HepG2 (cell line): ENCODE results near the gene PRMT5. TPM values are rescaled to one million over a fixed set of nuclear protein-coding genes. Genes with fewer than 3 reads are reported as not detected.
"Not testable (repeated sequence)": the region's sequence is repeated elsewhere in the genome, so short reads cannot be mapped to it uniquely, and the experiment has no call there.

Source experiments
- ATAC-seq: fragments of 200-7000 bp; cut with Tn5 transposase; 3 replicates; pipeline ENCODE4 v1.9.1; 2020; ENCODE audit warnings: mild to moderate bottlenecking, moderate library complexity
- BruUV-seq: library from RNA; stranded (reverse); fragments of 400-500 nt; replicated peaks from 2 replicates; lab custom pipeline; 2021; lab: Mats Ljungman, UMichigan
- CTCF ChIA-PET: fragments of 300-600 bp; formaldehyde crosslinking; extraction: SDS; loops from one replicate; lab custom pipeline; 2021; ENCODE audit warnings: low total read pairs, inconsistent platforms, low intra/inter-chr PET ratio; lab: Yijun Ruan, JAX
- POLR2A ChIA-PET: fragments of 350-600 bp; sonication (Branson Sonifier 250); formaldehyde crosslinking; loops from one replicate; lab custom pipeline; 2020; ENCODE audit warnings: antibody characterized with exemption, inconsistent platforms; lab: Yijun Ruan, JAX
- DNase-seq: peaks from one replicate; pipeline ENCODE4 v3.0.0-alpha.2; 2015; ENCODE audit warnings: low spot score
- FAIRE-seq: peaks from 3 replicates; lab custom pipeline; 2011; peaks lifted over from hg19 to GRCh38; lab: Jason Lieb, UNC
- H2AFZ ChIP-seq: one replicate; pipeline ENCODE4 v1.6.1; 2011; ENCODE audit warnings: low read length, inconsistent platforms
- H3K27ac ChIP-seq: fragments of 300-600 bp; 3 replicates; pipeline ENCODE4 v1.8.0; 2011; ENCODE audit warnings: mixed run types, mild to moderate bottlenecking, mixed read lengths, low read length, inconsistent platforms; ENCODE audit not compliant: insufficient read depth; ENCODE audit errors: extremely low read length
- H3K27me3 ChIP-seq, 2 experiments: fragments of 200-600 bp in 1 of 2; 2 replicates in 1 of 2; 3 replicates in 1 of 2; pipeline versions ENCODE4 v1.6.0 to v1.8.0; 2011; ENCODE audit warnings: low read length in 2 of 2, mild to moderate bottlenecking in 2 of 2, moderate library complexity in 2 of 2, inconsistent platforms in 1 of 2; ENCODE audit not compliant: insufficient read depth in 2 of 2, control insufficient read depth in 1 of 2
- H3K36me3 ChIP-seq, 2 experiments: fragments of 200-600 bp in 1 of 2; replicated peaks in 1 of 2; 2 replicates in 1 of 2; 3 replicates in 1 of 2; pipeline versions ENCODE4 v1.5.1 to v1.8.0; 2011; ENCODE audit warnings: low read length in 2 of 2, inconsistent platforms in 1 of 2; ENCODE audit not compliant: insufficient read depth in 2 of 2, control insufficient read depth in 1 of 2
- H3K4me1 ChIP-seq: 2 replicates; pipeline ENCODE4 v1.5.1; 2012; ENCODE audit warnings: low read length, inconsistent platforms; ENCODE audit not compliant: insufficient read depth
- H3K4me2 ChIP-seq: 2 replicates; pipeline ENCODE4 v1.6.0; 2011; ENCODE audit warnings: low read depth, low read length, inconsistent platforms
- H3K4me3 ChIP-seq, 3 experiments: fragments of 200-600 bp in 1 of 3; sonication (generic), shearing (Covaris generic) in 1 of 3; replicated peaks in 1 of 3; 2 replicates each; pipeline ENCODE4 v1.5.1; 2011 to 2016; ENCODE audit warnings: low read length in 3 of 3, inconsistent platforms in 2 of 3, low read depth in 2 of 3, mild to moderate bottlenecking in 2 of 3, control low read depth in 1 of 3, mixed read lengths in 1 of 3; ENCODE audit not compliant: insufficient read depth in 1 of 3
- H3K79me2 ChIP-seq: one replicate; pipeline ENCODE4 v1.6.1; 2011; ENCODE audit warnings: low read length, inconsistent platforms; ENCODE audit not compliant: insufficient read depth
- H3K9ac ChIP-seq: 2 replicates; pipeline ENCODE4 v1.6.0; 2011; ENCODE audit warnings: mild to moderate bottlenecking, low read depth, low read length, inconsistent platforms; ENCODE audit not compliant: insufficient read depth
- H3K9me3 ChIP-seq: 2 replicates; pipeline ENCODE4 v1.5.1; 2012; ENCODE audit warnings: mild to moderate bottlenecking, low read length
- H4K20me1 ChIP-seq: 2 replicates; pipeline ENCODE4 v1.6.0; 2011; ENCODE audit warnings: inconsistent platforms, mild to moderate bottlenecking, low read length, moderate library complexity; ENCODE audit not compliant: insufficient read depth
- GLI4 ChIP-seq: sonication (generic); formaldehyde crosslinking; IDR thresholded peaks from 2 replicates; pipeline ENCODE4 v1.5.1; 2020; ENCODE audit warnings: missing genetic modification reagents, mild to moderate bottlenecking, moderate library complexity, borderline replicate concordance
- STAT5B ChIP-seq: sonication (generic); formaldehyde crosslinking; IDR thresholded peaks from 2 replicates; pipeline ENCODE4 v1.4.0; 2020; ENCODE audit warnings: missing genetic modification reagents
- TBX2 ChIP-seq: sonication (generic); formaldehyde crosslinking; IDR thresholded peaks from 2 replicates; pipeline ENCODE4 v1.5.0; 2020; ENCODE audit warnings: missing genetic modification reagents, mild to moderate bottlenecking, borderline replicate concordance
- XRCC5 ChIP-seq: fragments of 200-400 bp; formaldehyde crosslinking; optimal IDR thresholded peaks from 2 replicates; pipeline ENCODE3; 2017; ENCODE audit warnings: mild to moderate bottlenecking, low read length
- ZBTB7B ChIP-seq: sonication (generic); formaldehyde crosslinking; IDR thresholded peaks from 2 replicates; pipeline ENCODE4 v1.4.0; 2020; ENCODE audit warnings: missing genetic modification reagents
- ZNF276 ChIP-seq: sonication (generic); formaldehyde crosslinking; IDR thresholded peaks from 2 replicates; pipeline ENCODE4 v1.4.0; 2020; ENCODE audit warnings: mild to moderate bottlenecking, low read depth, missing genetic modification reagents
- ZNF329 ChIP-seq: sonication (generic); formaldehyde crosslinking; IDR thresholded peaks from 2 replicates; pipeline ENCODE4 v1.9.0; 2021; ENCODE audit warnings: low read depth, mild to moderate bottlenecking, missing genetic modification reagents
- ZNF383 ChIP-seq: sonication (generic); formaldehyde crosslinking; IDR thresholded peaks from 2 replicates; pipeline ENCODE4 v1.4.0; 2020; ENCODE audit warnings: missing genetic modification reagents, mild to moderate bottlenecking, borderline replicate concordance
- ZNF749 ChIP-seq: sonication (generic); formaldehyde crosslinking; IDR thresholded peaks from 2 replicates; pipeline ENCODE4 v1.8.0; 2022; ENCODE audit warnings: mild to moderate bottlenecking, missing genetic modification reagents, moderate library complexity, borderline replicate concordance
- WGBS: methylation state at CpG from one replicate; pipeline ENCODE4 v1.1.6; 2017; ENCODE audit warnings: low lambda C conversion rate; 5-methylcytosine and 5-hydroxymethylcytosine counted together
- in situ Hi-C: cut with HindIII; loops from 2 replicates; pipeline ENCODE4 v1.10.0; 2017; ENCODE audit warnings: low pct_unique_long_range_greater_than_20kb; ENCODE audit not compliant: extremely low pct_ligation_motif_present
- intact Hi-C: fragments of 100-400 bp; cut with micrococcal nuclease; formaldehyde crosslinking; loops from one replicate; pipeline ENCODE4 v1.10.0; 2022; ENCODE audit not compliant: unreplicated experiment
- polyA plus RNA-seq, 8 experiments: library from polyadenylated mRNA; depleted of rRNA in 3 of 8; stranded (reverse) in 7 of 8; unstranded in 1 of 8; fragments of >200 nt; fragmentation: Illumina TruSeq in 4 of 8; extraction: Trizol in 4 of 8; gene quantifications; 2 replicates each; pipeline versions ENCODE4 v1.2.1 to v1.2.3, GENCODE V29; 2011 to 2016; ENCODE audit warnings: low read depth in 4 of 8, missing spikeins in 1 of 8, mixed read lengths in 1 of 8; ENCODE audit not compliant: insufficient read depth in 1 of 8
- total RNA-seq, 5 experiments: library from RNA; depleted of rRNA; stranded (reverse); fragments of >200 nt; fragmentation: Illumina TruSeq; extraction: Trizol; gene quantifications; 2 replicates each; pipeline ENCODE4 v1.2.3, GENCODE V29; 2016; ENCODE audit warnings: low read depth in 1 of 5

PRMT5 gene
- total and polyA plus RNA-seq, 2 of the 13 experiments (the other 11 are each of a cell fraction or from before 2014, with no cell fraction given) = 210 to 354 TPM

- H2AFZ ChIP-seq, FAIRE-seq, H3K4me2 ChIP-seq, BruUV-seq, intact Hi-C loops: not testable (repeated sequence)
- H3K36me3 ChIP-seq = peaks cover 2 to 13% of the 10 kb centered on the region in 2 experiments; a peak in 4 of 5 replicates
- TF ChIP-seq GLI4 (CRISPR knock-in tag) = peak; percentile 25; the same call in 1 of the 2 replicates
- TF ChIP-seq, all 625 proteins: peak for 1; not testable (repeated sequence) for 624
- POLR2A ChIA-PET = interaction anchor here (1.0 to 4.9 kb wide), 5 partner anchors 12 to 148 kb away, joined by 3 to 40 read pairs (median 5); partner anchors contain the start of genes OXA1L and PRMT5
- ATAC-seq, in situ Hi-C loops, H3K27me3 ChIP-seq, CTCF ChIA-PET, H3K9me3 ChIP-seq, H3K4me3 ChIP-seq, DNase-seq, H3K79me2 ChIP-seq, H3K27ac ChIP-seq, H3K9ac ChIP-seq, H4K20me1 ChIP-seq: not testable (repeated sequence)
- H3K4me1 ChIP-seq = peaks cover 33% of the 10 kb centered on the region
- WGBS = 77% methylated on average over 4 of the region's 4 CpGs
These were observed 14.3 kb downstream of the PRMT5 start for GRCh38 chr14:22914836-22915235.

GRCh38 chr14:22910916-22911315, 18.3 kb downstream of the PRMT5 start:
- Histone ChIP-seq H3K79me2 (no peaks in the 10 kb centered on the region), H3K36me3 (no peaks in the 10 kb centered on the region), H3K4me1 (peaks cover 14% of the 10 kb centered on the region), H3K9me3 (no peaks in the 10 kb centered on the region), H4K20me1 (no peaks in the 10 kb centered on the region), H3K4me2 (no peak overlapping the region), H3K27ac (no peak overlapping the region), H3K27me3 (no peaks in the 10 kb centered on the region), H2AFZ (no peak overlapping the region), H3K9ac (no peak overlapping the region), H3K4me3 (no peak overlapping the region)
- no peak for DNase-seq
- POLR2A ChIA-PET = interaction anchor here (1.4 kb wide), 1 partner anchor 40 kb away, joined by 3 read pairs; the partner anchor contains the start of gene LRP10
- intact Hi-C loops (no loop called here), in situ Hi-C loops (no loop called here)
- ATAC-seq = no peak
- no peak for FAIRE-seq
- CTCF ChIA-PET = no interaction called here
- BruUV-seq = no TSS peak
- 72% methylated on average over 5 of the region's 5 CpGs for WGBS
- no peak for TF ChIP-seq ZNF276 (CRISPR knock-in tag)
- TF ChIP-seq TBX2 (CRISPR knock-in tag) = no peak
- no peak for TF ChIP-seq XRCC5
- TF ChIP-seq ZNF749 (CRISPR knock-in tag) = no peak
- no peak for TF ChIP-seq STAT5B (CRISPR knock-in tag)
- TF ChIP-seq ZNF329 (CRISPR knock-in tag) = no peak
- TF ChIP-seq ZBTB7B (CRISPR knock-in tag) = no peak
- TF ChIP-seq ZNF383 (CRISPR knock-in tag) = no peak
